ENCODE data around the gene JMY.

Gene JMY

DNA sequence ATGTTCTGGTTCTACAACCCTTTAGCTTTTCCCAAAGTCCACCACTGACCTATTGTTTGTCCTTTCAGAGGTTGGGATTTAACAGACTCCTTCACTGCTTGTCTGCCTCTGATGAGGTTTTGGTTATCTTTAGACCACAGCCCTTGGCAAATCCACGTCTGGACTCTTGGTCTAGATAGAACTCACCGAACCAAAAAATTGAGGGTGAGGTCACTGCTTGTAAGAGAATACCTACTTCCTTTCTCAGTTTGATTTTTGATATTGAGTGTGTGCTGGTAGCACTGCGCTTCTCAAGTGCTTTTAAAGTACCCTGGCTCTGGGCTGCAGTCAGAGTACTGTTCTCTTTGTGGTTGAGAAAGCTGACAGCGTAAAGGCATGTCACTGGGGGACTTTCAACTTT is 61.7 kb downstream of the JMY start:
- DNase-seq, result no peak

DNA sequence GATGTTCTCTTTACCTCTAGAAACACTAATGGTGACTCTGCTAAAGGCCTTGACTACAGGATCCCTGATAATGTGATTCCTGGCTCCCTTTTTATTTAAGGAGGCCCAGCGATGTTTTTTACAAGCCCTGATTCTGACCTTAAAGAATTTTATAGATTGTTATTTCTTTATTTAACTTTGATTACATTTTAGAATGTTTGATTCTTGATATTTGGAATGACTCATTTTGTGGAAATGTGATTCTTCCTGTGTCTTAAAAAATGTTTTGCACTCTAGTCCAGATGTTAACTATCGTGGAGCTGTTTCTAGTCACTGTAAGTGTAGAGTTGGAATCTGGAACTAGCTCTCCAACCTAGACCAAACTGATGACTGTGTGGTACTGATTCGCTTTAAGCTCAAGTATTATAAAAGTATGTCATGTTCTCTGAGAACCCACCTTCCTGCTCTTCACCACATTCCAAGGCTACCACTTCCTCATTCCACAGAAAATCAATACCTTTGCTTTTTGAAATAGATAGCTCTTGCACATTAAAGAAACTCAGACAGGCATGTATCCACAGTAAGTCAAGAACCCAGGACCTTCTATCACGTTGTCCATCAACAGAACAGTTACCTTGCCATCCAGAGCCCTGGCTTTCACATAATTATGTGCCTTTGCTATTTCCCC is 65.2 kb downstream of the JMY start:
- DNase-seq, result no peak

DNA sequence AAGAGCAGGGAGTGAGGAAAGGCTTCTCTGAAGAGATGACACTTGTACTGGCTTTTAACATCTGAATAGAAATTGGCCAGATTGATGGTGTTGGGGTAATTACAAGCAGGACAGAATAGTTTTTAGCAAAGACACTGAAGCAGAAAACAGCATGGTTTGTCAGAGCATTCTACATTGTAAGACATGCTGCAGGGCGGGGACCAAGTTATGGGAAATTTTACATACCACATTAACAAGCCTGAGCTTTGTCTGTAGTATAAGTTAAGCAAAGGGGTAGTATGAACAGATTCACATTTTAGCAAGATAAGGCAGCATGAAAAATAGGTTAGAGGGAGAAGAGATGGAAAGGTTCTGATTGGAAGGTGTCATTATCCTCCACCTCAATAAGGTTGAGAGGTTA is 66.5 kb downstream of the JMY start:
- DNase-seq, result no peak

DNA sequence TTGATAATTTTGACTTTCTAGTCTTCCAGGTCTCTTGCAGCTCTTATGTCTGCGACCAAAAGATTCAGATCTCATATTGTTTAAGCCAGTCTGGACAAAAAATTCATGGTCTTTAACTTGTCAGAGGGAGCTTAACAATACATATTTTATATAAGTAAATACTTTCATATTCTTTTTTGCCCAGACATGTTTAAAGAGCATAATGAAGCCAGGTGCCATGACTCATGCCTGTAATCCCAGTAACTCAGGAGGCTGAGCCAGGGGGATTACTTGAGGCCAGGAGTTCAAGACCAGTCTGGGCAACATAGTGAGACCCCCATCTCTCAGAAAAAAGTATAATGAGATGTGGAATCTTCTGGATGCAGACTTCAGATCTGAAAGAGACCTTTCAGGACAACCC is 69.8 kb downstream of the JMY start:
- no peak for DNase-seq

DNA sequence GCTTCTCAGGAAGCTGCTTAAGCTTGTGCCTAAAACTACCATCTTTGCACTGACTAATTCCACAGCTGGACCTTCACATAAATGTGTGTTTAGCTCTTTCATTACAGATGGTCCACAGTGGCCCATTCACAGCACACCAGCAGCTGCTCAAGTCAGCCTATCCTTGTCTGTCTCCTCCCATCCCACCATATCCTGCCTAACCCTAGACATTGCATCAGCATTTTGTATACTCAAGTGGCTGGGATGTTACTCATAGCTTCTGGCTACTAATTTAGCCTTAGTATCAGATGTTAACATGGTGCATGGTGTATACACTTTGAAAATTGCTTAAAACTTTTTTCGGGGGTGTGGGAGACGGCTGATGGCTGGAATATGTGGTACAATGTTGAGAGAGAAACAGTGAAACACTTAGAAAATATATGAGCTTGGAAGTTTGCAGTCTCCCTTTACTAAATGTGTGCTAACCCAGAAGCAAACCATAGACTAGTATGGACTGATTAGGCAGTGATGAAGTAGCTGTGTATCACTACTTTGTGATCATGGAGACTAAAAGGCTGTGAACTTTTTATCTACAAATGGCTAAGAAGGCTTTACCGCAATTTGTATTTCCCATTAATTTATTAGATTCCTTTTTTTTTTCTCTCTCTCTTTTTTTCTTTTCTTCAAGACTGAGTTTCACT is 83.1 kb downstream of the JMY start:
- no peak for DNase-seq

DNA sequence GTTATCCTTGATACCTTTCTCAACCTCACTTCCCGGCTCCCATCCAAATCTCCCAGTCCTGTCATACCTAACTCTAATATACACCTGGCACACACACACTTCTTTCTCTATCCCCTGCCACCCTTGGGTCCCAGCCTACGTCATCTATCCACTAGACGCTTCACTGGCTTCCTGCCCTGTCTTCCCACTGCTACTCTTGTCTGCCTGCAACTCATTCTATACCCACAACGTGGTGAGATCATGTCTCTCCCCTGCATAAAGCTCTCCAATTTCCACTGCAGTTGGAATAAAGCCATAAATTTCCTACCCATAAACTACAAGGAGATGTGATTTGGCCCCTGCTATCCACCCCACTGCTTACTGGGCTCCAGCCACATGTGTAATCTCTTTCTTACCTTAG is 93.5 kb downstream of the JMY start:
- no peak for DNase-seq

DNA sequence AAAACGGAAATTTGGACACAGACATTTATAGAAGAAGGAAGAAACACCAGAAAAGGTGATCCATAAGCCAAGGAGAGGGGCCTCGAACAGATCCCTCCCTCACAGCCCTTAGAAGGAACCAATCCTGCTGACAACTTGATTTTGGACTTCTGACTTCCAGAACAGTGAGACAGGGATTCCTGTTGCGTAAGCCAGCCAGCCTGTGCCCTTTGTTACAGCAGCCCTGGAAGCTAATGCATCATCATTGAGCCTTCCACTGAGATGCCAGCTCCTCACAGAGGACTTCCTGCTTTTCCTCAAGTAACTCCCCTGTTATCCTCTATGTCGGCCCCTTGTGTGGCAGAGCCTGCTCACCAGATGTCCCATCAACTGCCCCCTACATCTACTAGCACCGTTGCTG is 94.1 kb downstream of the JMY start:
- no peak for DNase-seq

DNA sequence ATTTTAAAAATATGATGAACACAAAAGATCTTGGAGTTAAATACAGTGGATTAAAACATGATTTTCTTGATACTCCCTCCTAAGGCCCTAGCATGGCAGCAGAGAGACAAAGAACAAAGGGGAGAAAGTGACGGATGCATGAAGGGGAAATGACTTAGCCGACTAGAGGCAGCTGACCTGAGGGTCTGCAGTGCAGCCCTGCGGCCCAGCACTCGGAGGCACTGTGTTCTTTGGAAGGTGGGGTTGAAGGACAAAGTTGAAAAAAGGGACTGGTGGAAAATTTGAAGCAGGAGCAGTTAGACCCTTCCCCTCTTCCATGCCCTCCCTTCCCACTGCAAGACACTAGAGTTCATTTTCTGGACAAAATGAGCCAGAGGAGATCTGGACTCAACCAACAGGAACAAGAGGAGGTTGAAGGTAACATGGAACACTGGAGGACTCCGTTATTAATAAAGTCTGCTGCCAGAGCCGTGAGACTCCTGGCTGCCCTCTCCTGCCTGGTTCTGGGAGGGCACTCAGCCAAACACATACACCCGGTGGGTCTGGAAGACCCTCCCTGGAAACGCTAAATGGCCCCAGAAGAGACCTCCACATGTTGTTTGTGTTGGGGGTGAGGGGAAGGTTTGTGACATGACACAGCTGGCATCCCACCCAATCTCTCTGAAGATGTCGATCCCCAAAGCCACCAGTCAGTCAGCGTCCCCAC is 98.1 kb downstream of the JMY start:
- no peak for DNase-seq

DNA sequence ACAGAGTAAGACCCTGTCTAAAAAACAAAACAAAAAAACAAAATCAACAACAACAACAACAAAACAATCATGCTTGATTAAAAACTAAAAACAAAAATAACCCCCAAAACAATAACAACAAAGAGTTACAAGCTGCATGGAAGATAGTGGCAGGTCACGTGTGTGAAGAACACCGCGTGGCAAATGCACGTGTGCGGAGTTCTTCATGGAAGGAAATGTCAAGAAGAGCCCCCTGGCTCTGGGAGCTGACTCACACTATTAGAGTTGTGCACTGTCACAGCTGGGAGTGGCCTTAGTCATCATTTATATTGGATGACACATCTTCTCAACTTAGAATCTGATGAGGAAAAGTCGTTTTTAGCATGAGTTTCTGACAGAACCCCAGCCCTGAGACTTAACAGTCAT is 110.5 kb downstream of the JMY start:
- no peak for DNase-seq

DNA sequence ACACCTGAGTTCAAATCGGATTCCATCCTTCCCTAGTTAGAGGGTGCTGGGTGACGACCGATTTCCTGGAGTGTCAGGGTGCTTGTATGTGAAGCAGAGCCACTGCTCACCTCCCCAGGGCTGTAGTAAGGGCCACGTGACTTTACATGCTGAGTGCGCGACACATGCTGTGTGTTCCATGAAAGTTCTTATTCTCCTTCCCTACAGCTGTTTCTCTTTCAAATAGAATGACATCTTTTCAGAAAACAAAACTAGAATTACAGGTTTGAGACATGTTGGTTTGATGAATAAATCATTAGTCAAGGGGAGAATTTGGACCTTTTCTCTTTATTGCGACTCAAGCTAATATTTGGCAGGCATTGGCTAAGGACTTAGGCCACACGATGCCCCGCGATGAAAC is 113.1 kb downstream of the JMY start:
- no peak for DNase-seq

DNA sequence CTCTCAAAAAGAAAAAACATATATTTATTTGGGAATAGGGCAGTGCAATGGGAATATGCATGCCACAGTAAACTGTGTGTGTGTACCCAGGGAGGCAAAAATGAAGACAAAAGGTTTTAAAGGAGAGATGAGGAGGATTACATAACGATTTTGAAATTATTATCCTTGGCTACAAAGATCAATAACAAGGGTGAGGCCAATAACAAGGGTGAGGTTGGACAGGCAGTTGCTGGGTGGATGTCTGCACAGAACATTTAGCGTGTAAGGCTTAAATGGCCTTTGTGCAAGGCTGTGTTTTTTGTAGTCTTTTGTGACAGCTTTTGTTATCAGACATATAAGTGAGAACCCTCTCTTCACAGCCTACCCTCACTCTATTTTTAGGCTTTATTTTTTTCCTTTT is 114.0 kb downstream of the JMY start:
- no peak for DNase-seq

DNA sequence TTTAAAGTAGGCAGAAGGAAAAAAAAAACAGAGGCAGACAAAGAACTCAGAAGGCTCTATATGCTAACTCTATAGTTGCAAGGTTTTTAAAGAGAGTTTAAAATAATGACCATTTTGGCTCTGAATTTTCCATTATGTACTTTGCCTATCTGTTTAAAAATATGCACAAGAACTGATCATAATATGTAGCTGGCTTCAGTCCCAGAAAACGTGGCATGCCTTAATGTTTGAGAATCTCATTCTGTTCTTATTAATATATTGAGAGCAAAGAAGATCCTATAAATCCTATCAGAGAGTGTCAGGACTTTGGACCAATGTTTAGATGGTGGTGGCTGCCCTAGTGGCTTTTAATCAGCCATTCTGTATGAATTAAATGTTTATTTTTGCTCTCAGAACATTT is 121.5 kb downstream of the JMY start:
- no peak for DNase-seq

All from CD4-positive, alpha-beta T cell treated with Interleukin-15 for 1 hour (primary cell).